ENCODE data around the gene DENND6A.
A peak's percentile ranks its signal among the peaks of the same experiment; 100 is the strongest.
"Not testable (repeated sequence)": the region's sequence is repeated elsewhere in the genome, so short reads cannot be mapped to it uniquely, and the experiment has no call there.

Gene DENND6A

GRCh38 chr3:57654267-57654666 is 38.6 kb downstream of the DENND6A start:
- H3K4me3 ChIP-seq (ENCODE audit: low read depth, low read length): no peak overlapping the region
- no peak for DNase-seq (ENCODE audit: low read depth)
- no peak for TF ChIP-seq CTCF (IDR thresholded peaks at IDR 0.05; ENCODE audit: control insufficient read depth, extremely low read depth, insufficient read depth)

GRCh38 chr3:57652203-57652602 is 40.7 kb downstream of the DENND6A start:
- no peak overlapping the region for H3K4me3 ChIP-seq (ENCODE audit: low read depth, low read length)
- TF ChIP-seq CTCF (IDR thresholded peaks at IDR 0.05; ENCODE audit: control insufficient read depth, extremely low read depth, insufficient read depth): no peak
- DNase-seq (ENCODE audit: low read depth): no peak

- H3K4me3 ChIP-seq (ENCODE audit: low read depth, low read length): no peak overlapping the region
- no peak for TF ChIP-seq CTCF (IDR thresholded peaks at IDR 0.05; ENCODE audit: control insufficient read depth, extremely low read depth, insufficient read depth)
- no peak for DNase-seq (ENCODE audit: low read depth)
Measured at GRCh38 chr3:57647292-57647940, 45.5 kb downstream of the DENND6A start.

GRCh38 chr3:57646723-57647122 is 46.2 kb downstream of the DENND6A start:
- H3K4me3 ChIP-seq (ENCODE audit: low read depth, low read length): no peak overlapping the region
- TF ChIP-seq CTCF (IDR thresholded peaks at IDR 0.05; ENCODE audit: control insufficient read depth, extremely low read depth, insufficient read depth): peak; percentile 21; the same call in 1 of the 2 replicates
- DNase-seq (ENCODE audit: low read depth): no peak

GRCh38 chr3:57644740-57645139 is 48.1 kb downstream of the DENND6A start:
- H3K4me3 ChIP-seq (ENCODE audit: low read depth, low read length): no peak overlapping the region
- TF ChIP-seq CTCF (IDR thresholded peaks at IDR 0.05; ENCODE audit: control insufficient read depth, extremely low read depth, insufficient read depth): no peak
- DNase-seq (ENCODE audit: low read depth): no peak

- H3K4me3 ChIP-seq (ENCODE audit: low read depth, low read length): no peak overlapping the region
- DNase-seq (ENCODE audit: low read depth): no peak
- TF ChIP-seq CTCF (IDR thresholded peaks at IDR 0.05; ENCODE audit: control insufficient read depth, extremely low read depth, insufficient read depth): no peak
Measured at GRCh38 chr3:57637391-57637790, 55.5 kb downstream of the DENND6A start.

- DNase-seq (ENCODE audit: low read depth); H3K4me3 ChIP-seq (ENCODE audit: low read depth, low read length): not testable (repeated sequence)
Measured at GRCh38 chr3:57634259-57634658, 58.6 kb downstream of the DENND6A start.

Measured in LNCaP clone FGC (cell line).